KMS-11 (cell line): ENCODE measurements around the gene ADGRB3.
"Not testable (repeated sequence)": the region's sequence is repeated elsewhere in the genome, so short reads cannot be mapped to it uniquely, and the experiment has no call there.

Experiments used
- H2AFZ ChIP-seq: fragments of 200-600 bp; sonication (generic); 2 replicates; pipeline ENCODE4 v1.6.1; 2016; ENCODE audit warnings: antibody characterized with exemption, mixed run types, low read depth
- H3K27ac ChIP-seq: fragments of 200-600 bp; sonication (generic); 2 replicates; pipeline ENCODE4 v1.6.1; 2016; ENCODE audit warnings: mild to moderate bottlenecking, mixed run types
- H3K27me3 ChIP-seq: fragments of 200-600 bp; sonication (generic); 2 replicates; pipeline ENCODE4 v1.6.1; 2017; ENCODE audit warnings: mild to moderate bottlenecking, low read depth, mixed run types, moderate library complexity; ENCODE audit not compliant: insufficient read depth
- H3K36me3 ChIP-seq: fragments of 200-600 bp; sonication (generic); 2 replicates; pipeline ENCODE4 v1.6.1; 2017; ENCODE audit warnings: mild to moderate bottlenecking, mixed run types; ENCODE audit not compliant: insufficient read depth
- H3K4me1 ChIP-seq: fragments of 200-600 bp; sonication (generic); 2 replicates; pipeline ENCODE4 v1.6.1; 2016; ENCODE audit warnings: mild to moderate bottlenecking, low read depth, mixed run types; ENCODE audit not compliant: poor library complexity, severe bottlenecking
- H3K4me2 ChIP-seq: fragments of 200-600 bp; sonication (generic); 2 replicates; pipeline ENCODE4 v1.7.0; 2016; ENCODE audit warnings: mild to moderate bottlenecking, mixed run types
- H3K4me3 ChIP-seq: fragments of 200-600 bp; sonication (generic); IDR thresholded peaks from 2 replicates; pipeline ENCODE4 v1.6.1; 2017; ENCODE audit warnings: low read depth, low read length, mixed read lengths; ENCODE audit not compliant: insufficient read depth
- H3K79me2 ChIP-seq: fragments of 200-600 bp; sonication (generic); 2 replicates; pipeline ENCODE4 v1.6.1; 2016; ENCODE audit warnings: low read depth, mixed run types; ENCODE audit not compliant: insufficient read depth
- H3K9ac ChIP-seq: fragments of 200-600 bp; sonication (generic); 2 replicates; pipeline ENCODE4 v1.6.1; 2016; ENCODE audit warnings: mild to moderate bottlenecking, mixed run types
- H4K20me1 ChIP-seq: fragments of 200-600 bp; sonication (generic); 2 replicates; pipeline ENCODE4 v1.6.1; 2016; ENCODE audit warnings: mild to moderate bottlenecking, mixed run types; ENCODE audit not compliant: insufficient read depth
- TF ChIP-seq, protein P1 (sequence below): fragments of 200-600 bp; sonication (generic); conservative IDR thresholded peaks from 2 replicates; pipeline ENCODE4 v1.6.1; 2017; ENCODE audit warnings: low read depth, mild to moderate bottlenecking, antibody characterized with exemption, low read length, moderate library complexity, mixed read lengths

ADGRB3 gene

DNA sequence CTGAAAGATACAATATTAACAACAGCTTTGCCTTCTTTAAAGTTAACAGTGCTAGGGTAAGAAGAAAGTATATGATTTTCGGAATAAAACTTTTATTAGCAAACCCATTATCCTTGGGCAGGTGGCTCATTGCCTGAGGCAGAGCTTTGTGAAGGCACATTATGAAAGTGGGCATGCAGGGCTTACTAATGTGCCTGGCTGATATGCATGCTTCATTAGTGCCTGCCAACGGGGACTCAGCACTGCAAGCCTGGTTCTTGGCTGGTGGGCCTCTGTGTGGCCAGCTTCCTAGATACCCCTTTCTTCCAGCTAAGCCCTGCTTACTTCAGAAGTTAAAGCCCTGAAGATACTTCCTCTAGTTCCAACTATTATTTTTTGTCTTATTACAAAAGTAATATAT is 481.6 kb downstream of the ADGRB3 start:
- H3K27me3 ChIP-seq: no peaks in the 10 kb centered on the region
- H3K4me3 ChIP-seq: no peak overlapping the region
- H3K27ac ChIP-seq: no peak overlapping the region
- no peak overlapping the region for H3K9ac ChIP-seq
- TF ChIP-seq, protein P1, sequence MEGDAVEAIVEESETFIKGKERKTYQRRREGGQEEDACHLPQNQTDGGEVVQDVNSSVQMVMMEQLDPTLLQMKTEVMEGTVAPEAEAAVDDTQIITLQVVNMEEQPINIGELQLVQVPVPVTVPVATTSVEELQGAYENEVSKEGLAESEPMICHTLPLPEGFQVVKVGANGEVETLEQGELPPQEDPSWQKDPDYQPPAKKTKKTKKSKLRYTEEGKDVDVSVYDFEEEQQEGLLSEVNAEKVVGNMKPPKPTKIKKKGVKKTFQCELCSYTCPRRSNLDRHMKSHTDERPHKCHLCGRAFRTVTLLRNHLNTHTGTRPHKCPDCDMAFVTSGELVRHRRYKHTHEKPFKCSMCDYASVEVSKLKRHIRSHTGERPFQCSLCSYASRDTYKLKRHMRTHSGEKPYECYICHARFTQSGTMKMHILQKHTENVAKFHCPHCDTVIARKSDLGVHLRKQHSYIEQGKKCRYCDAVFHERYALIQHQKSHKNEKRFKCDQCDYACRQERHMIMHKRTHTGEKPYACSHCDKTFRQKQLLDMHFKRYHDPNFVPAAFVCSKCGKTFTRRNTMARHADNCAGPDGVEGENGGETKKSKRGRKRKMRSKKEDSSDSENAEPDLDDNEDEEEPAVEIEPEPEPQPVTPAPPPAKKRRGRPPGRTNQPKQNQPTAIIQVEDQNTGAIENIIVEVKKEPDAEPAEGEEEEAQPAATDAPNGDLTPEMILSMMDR: no peak
- H2AFZ ChIP-seq: no peak overlapping the region
- no peaks in the 10 kb centered on the region for H3K36me3 ChIP-seq
- H3K4me2 ChIP-seq: no peak overlapping the region
- H4K20me1 ChIP-seq: no peaks in the 10 kb centered on the region
- H3K79me2 ChIP-seq: no peaks in the 10 kb centered on the region
- H3K4me1 ChIP-seq: no peaks in the 10 kb centered on the region

DNA sequence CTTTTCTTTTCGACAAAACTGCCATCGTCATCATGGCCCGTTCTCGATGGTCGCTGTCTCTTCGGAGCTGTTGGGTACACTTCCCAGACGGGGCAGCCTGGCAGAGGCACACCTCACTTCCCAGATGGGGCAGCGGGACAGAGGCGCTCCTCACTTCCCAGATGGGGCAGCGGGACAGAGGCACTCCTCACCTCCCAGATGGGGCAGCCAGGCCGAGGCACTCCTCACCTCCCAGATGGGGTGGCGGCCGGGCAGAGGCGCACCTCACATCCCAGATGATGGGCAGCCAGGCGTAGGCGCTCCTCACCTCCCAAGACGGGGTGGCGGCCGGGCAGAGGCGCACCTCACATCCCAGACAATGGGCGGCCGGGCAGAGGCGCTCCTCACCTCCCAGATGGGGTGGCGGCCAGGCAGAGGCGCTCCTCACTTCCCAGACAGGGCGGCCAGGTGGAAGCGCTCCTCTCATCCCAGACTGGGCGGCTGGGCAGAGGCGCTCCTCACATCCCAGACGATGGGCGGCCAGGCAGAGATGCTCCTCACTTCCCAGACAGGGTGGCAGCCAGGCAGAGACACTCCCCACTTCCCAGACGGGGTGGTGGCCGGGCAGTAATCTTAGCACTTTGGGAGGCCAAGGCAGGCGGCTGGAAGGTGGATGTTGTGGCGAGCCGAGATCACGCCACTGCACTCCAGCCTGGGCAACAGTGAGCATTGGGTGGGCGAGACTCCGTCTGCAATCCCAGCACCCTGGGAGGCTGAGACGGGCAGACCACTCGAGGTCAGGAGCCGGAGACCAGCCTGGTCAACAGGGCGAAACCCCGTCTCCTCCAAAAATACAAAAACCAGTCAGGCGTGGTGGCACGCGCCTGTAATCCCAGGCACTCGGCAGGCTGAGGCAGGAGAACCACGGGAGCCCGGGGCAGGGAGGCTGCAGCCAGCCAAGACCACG is 486.7 kb downstream of the ADGRB3 start:
- H3K79me2 ChIP-seq, H3K9ac ChIP-seq, H3K27me3 ChIP-seq, H3K4me2 ChIP-seq, H2AFZ ChIP-seq, H3K4me1 ChIP-seq, H3K4me3 ChIP-seq, H4K20me1 ChIP-seq, H3K27ac ChIP-seq, H3K36me3 ChIP-seq: not testable (repeated sequence)

DNA sequence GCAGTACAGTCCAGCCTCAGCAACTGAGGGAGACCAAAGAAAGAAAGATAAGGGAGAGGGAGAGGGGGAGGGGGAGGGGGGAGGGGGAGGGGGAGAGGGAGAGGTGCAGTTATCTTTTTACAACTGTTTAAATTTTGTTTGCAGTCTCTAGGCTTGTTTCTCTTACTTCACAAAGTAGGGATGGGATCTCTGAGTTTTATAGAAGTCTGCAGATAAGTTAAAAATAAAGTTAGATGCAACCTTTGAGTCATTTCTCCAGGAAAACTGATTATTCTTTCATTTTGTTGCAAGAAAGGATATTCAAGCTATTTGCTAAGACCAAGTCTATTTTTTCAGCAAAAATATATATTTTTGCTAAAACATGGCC is 487.3 kb downstream of the ADGRB3 start:
- Histone ChIP-seq H3K27ac (no peak overlapping the region), H3K27me3 (no peaks in the 10 kb centered on the region), H4K20me1 (no peaks in the 10 kb centered on the region), H2AFZ (no peak overlapping the region), H3K4me1 (no peaks in the 10 kb centered on the region), H3K4me3 (no peak overlapping the region), H3K4me2 (no peak overlapping the region), H3K79me2 (no peaks in the 10 kb centered on the region), H3K36me3 (no peaks in the 10 kb centered on the region), H3K9ac (no peak overlapping the region)
- TF ChIP-seq, protein P1: no peak

DNA sequence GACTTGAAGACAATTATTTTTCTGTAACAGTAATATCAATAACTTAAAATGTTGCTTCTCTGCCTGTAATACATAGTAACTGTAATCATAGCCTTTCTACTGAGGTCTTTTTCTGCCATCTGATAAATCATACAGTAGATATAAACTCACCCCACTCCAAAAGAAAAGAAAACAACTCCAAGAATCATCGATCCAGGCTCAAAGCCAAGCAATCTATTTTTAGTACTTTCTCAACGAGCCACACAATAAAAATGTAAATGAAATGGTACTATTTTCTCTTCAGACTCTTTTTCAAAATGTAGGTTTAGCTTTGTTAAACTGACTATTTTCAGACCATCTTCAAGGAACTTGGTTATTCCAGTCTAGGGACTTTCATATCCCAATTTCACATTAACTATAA is 493.3 kb downstream of the ADGRB3 start:
- Histone ChIP-seq H3K27me3 (no peaks in the 10 kb centered on the region), H3K4me2 (no peak overlapping the region), H3K4me3 (no peak overlapping the region), H3K4me1 (no peaks in the 10 kb centered on the region), H4K20me1 (no peaks in the 10 kb centered on the region), H3K27ac (no peak overlapping the region), H3K9ac (no peak overlapping the region), H2AFZ (no peak overlapping the region), H3K79me2 (no peaks in the 10 kb centered on the region), H3K36me3 (no peaks in the 10 kb centered on the region)
- TF ChIP-seq, protein P1: no peak

DNA sequence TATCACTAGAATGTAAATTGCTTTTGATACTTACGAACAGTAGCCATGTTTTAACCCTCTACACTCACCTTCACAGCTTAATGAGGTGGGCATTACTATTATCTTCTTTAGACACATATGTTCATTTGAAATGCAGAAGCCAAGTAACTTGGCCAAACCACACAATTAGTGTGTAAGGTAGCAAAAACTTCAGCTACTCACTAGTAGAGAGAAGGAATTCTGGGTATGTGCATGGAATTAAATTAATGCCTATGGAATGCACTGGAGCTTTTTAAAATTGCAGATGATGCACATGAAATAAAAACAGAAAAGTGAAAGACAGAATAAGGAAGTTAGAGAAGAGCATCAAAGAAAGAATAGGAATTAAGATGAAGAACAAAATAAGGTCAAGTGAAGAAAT is 494.0 kb downstream of the ADGRB3 start:
- no peak overlapping the region for H2AFZ ChIP-seq
- TF ChIP-seq, protein P1: no peak
- H3K36me3 ChIP-seq: no peaks in the 10 kb centered on the region
- H3K9ac ChIP-seq: no peak overlapping the region
- H3K27me3 ChIP-seq: no peaks in the 10 kb centered on the region
- no peaks in the 10 kb centered on the region for H3K4me1 ChIP-seq
- H3K79me2 ChIP-seq: no peaks in the 10 kb centered on the region
- no peak overlapping the region for H3K27ac ChIP-seq
- H3K4me3 ChIP-seq: no peak overlapping the region
- no peak overlapping the region for H3K4me2 ChIP-seq
- H4K20me1 ChIP-seq: no peaks in the 10 kb centered on the region
